HG03095 (cell line): ENCODE data around the gene MBP.
A peak's percentile ranks its signal among the peaks of the same experiment; 100 is the strongest.

Experiments used
- ATAC-seq: cut with Tn5 transposase; IDR thresholded peaks from one replicate; pipeline ENCODE4 v1.9.1; 2021; ENCODE audit warnings: moderate library complexity; ENCODE audit not compliant: unreplicated experiment

MBP gene

DNA sequence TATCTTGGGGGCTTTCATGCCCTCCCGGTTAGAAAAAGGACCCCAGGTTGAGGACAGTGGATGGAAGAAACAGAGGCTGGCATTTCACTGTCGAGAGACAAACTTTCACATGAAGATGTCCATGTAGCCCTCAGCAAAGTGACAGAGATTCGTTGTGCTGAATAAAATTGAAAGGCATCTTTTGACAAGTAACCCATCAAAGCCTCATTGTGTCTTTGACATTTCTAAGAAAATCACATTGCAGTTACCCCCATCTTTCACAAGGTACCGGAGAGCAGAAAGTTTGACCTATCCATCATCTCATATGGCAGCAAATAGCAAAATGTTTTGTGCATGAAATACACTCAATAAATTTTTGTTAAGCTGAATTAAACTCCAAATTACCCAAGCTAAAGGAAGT is 2.0 kb upstream of the MBP start:
- ATAC-seq: no peak

DNA sequence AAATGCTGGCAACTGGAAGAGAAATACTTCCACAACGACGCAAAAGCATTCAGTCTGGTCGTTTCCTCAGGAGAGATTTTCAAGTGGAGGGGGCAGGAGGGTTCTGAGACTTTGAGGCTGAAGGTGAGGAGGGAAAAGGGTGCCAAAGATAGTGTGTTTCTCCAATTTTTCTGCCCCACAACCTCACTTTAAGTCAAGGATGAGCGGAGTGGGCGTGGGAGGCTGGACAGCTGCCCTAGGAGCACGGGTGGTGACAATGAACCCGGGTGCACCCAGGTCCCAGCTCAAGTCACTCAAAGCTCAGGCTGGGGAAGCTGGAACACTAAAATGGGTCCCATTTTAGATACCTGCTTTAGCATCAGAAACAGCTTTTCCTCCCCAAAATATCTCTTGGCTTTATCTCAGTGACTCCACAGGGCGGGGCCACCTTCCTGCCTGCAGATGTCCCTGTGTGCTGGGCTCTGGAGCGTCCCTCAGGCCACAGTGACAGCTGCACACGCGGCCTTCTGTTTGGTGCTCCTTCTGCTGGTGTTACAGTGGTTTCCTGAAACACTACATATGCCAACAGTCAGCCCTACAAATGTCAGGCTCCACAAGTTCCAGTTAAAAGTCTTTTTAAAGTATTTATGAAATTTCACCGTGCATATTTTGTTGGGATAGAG is 1.4 kb upstream of the MBP start:
- peak; percentile 23 for ATAC-seq

DNA sequence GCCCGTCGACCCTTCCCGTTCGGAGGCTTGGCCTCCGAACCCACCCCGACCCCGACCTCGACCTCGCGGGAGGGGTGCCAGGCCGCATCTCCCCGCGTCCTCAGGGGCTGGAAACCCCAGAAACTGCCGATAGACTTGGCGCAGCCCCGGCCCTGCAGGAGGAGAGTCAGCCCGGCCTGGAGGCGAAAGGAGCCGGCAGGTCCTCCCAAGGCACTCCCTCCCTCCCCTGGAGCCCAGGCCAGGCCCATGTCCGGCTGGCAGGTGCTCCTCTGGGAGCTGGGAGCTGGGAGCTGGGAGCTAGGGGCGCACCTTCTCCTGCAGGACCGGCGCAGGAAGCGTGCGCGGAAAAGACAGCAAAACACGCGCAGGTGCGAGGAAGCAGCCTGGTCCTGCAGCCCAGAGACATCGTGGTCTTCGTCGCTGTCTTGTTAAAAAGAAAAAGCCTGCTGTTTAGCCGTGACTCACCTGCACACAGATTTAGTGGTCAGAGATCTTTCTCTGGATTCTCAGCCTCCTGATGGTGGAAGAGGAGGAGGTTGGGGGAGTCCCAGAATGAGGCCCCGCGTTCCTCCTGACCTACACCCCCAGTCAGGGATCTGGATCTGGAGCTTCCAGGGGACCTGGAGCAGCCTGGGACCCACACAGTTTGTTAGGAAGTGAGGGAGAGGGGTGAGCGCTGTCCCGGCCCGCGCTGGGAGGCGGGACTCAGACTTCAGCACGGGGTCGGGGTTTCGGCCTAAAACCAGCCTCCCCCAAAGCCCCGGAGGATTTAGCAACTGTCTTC is 660 bp upstream of the MBP start:
- ATAC-seq: no peak

DNA sequence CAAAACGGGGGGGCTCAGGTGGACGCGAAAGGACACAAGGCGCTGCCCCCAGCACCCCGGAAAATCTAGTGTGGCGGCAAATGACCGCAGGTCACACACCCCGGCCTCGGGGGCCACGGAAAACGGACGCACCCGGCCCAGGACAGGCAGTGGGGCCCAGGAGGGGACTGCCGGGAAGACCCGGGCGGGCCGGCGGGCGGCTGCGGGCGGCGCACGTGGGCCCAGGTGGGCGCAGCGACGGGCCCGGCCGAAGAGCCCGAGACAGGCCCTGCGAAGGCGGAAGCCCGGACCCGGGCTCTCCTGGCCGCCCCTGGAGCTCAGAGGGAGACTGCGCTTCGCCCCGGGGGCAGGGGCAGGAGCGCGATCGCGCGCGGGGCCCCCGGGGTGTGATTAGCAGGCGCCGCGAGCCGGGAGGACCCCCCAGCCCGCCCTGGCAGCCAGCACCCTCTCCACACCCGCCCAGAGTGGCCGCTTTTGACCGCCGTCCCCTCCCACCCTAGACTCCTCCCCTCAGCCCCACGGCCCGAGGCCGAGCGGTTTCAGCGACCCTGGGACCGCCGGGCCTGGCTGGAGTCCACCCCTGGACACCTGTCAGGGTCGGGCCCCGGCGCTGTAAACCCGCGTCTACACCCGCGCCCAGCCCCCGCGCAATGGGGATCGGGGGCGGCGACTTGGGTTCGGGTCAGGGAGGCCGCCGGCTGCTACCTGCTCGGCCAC is 773 bp downstream of the MBP start:
- ATAC-seq: peak; percentile 55

DNA sequence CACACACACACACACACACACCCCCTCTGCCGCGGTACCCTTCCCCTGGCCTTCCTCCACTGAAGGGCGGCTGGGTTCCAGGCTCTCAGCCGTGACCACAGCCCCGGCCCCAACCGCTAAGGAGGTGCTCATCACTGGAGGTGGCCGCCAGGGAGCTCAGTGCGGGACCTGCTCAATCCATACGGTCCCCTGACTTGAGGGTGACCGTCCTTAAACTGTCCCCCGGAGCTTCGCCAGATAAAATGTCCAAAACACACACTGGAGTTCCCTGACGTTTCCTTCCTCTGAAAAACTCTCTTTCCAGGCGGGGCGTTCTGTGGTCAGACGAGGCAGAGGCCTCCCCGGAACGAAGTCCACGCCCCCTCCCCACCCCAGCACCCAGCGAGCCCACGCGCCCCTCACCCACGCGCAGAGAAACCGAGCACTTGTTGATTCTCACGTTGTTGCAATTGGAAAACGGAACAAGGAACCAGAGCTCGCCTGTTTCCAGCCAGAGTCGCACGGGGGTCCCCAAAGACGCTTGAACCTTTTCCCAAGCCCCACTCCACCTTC is 1.4 kb downstream of the MBP start:
- no peak for ATAC-seq

DNA sequence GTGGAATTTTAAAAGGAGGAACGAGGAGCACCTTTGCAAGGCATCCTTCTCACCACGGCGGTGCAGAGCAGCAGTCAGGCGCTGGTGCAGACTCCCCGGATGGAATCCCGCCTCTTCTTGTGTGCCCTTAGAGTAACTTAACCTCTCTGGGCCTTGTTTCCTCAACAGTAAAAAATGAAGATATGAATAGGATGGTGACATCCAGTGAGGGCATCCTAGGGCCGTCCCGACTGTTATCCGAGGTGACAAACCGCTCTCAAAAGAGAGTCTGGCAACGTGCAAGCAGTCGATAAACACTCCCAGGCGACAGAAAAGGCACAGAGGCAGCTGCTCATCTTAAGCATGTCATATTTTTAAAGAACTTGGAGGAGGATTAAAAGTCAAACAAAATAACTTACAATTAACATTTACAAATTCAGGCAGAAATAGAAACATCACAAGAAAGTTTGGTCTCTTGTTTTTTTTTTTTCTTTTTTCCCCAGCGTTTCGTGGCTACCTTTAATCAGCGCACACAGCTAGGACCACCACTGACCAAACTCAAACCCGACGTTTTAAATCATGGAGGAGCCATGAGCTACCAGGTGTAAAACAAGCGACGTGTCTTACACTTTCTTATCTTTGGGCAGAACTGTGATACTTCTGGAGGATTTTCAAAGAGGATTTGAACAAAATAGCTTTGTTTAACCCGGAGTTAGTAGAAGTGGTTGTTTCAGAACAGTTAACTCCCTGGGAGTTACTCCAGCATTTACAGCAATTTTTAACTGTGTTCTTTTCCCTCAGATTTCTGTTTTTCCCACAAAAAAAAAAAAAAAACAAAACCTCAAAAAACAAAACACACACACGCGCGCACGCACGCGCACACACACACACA is 2.1 kb downstream of the MBP start:
- no peak for ATAC-seq

DNA sequence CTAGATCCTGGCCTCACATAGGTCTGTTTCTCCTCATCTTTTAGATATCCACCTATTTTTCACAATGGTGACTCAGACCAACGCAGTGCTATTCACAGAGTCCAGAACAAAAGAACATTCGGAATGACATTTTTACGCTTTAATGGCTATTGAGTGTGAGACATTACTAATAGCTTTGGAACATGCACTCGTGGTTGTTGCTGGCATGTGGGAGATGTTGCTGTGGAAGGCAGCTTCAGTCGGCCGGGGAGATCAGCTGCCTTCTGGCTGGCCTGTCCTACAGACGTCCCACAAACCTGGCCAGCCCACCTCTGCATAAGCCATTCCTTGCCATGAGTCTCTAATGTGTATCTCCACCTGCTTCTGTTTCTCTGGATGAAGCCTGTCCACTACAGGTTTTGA is 3.4 kb downstream of the MBP start:
- ATAC-seq: no peak

DNA sequence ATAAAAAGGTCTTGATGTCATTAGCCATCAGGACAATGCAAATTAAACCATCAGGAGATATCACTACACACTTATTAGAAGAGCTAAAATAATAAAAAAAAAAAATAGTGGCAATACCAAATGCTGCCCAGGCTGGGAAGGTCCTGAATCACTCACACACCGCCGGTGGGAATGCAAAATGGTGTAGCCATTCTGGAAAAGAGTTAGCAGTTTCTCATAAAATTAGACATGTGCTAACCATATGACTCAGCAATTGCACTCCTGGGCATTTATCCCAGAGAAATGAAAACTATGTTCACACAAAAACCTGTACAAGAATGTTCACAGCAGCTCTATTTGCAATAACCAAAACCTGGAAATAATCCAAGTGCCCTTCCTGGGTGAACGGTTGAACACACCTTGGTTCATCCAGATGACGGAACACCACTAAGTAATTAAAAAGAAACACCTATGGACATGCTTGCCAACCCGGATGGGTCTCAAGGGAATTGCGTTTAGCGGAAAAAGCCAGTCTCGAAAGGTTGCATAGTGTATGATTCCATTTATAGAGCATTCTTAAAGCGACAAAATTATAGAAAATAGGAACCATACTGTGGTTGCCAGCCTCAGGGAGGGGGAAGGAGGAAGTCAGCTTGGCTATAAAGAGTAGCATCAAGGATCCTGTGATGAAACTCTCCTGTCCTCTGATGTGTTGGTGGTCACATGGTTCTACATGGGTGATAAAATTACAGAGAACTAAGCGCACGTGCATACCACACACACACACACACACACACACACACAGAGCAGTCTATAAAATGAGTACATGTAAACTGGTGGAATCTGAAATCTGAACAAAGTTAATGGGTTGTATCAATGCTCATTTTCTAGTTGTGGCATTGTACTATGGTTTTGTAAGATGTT is 4.6 kb downstream of the MBP start:
- no peak for ATAC-seq

DNA sequence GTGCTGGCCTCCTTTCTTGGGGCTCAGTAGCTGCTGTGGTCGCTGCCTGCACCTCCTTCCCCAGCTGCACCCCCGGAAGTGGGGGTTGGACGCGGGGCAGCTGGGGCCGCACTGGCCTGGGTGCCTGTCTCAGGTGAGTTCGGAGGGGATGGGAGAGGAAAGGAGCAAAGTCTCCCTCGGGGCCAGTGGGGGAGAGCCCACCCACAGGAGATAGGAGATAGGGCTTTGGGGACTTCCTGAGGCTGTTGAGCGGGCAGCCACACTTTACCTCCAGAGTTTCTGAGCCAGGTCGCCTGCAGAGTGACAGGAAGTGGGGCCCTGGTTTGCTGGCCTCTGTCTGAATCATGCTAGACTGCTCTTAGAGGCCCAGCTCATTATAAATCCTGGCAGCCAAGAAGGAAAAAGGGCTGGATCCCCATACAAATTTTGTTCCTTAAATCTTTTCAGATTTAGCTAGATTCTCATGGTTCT is 8.1 kb downstream of the MBP start:
- peak; percentile 68 for ATAC-seq

DNA sequence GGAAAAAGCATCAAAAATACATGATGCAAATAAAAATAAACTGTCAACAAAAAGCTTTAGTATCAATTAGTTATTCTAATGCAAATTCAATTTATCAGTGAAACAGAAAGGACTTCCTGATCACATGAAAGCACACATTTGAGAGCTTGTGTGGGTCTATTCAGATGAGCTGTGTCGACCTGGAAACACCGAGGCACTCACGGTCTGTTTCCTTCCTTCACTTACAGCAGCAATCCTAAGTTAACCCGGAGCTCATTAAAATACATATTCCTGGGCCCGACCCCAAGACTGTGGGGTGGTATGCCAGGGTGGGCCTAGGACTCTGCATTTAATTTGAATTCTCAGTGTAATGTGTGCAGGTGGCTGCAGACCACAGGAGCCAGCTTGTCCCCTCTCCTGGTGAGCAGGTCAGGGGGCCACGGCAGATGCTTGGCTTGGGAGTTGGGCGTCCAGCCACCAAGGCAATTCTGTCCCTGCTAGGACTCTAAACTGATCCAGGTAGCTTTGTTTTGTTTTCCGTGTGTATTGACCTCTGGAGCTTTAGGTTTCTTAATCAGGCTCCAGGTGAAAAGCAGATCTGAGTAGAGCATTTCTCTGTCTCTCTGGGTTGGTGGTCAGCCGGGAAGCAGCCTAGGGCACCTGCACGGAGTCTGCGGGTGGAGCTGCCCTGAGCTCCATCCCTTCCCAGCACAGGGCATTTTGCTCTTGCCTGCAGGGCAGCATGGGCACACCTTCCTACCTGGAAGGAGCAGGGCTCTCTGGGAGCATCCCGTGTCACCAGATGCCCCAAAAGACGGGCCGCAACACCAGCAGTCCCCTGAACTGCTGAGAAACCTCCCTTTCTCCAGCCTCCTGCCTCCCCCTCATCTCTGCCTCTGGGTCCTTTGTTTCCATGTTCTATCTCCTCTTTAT is 9.0 kb downstream of the MBP start:
- ATAC-seq: no peak

DNA sequence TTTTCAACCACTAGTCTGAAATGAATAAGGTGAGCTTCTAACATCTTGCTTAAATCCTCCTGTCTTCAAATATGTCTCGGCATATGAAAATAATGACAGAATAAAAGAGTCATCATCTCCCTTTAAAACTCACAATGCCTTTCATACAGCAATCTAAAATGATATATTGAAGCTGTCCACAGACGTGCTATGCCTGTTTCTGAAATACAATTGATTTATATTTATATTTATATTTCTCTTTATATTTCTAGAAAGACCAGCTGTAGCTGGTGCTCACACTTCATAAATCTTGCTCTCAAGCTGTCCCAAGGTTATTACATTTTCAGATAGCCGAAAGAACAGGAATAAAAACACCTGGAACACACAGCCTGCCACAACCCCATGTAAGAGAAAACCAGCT is 11.1 kb downstream of the MBP start:
- ATAC-seq: no peak

DNA sequence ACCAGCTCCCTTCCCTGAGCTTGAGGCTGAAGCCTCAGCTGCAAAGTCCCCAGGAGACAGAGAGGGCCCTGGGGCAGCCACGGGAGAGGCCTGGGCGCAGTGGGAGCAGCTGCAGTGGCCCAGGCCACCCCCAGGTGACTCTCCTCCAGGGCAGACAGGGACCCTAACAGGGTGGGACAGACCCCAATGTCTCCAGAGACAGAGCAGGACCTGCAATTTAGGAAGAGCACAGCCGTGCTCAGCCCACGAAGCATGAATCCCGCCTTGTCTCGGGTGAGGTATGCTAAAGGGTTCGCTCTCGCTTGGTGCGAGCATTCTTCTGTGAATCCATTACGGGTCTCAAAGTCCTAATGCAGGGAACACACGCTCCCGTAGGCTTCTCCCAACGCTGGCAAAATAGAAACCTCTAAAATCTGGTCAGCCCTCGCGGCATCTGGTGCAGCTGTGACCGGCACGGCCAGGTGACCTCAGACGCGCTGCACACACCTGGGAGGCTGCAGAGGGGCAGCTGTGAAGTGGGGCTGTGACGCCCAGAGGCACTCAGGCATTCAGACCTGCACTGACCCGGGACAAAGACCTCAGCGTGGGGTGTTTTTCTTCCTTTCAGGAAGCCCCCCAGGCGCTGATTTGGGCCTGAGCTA is 12.6 kb downstream of the MBP start:
- ATAC-seq: no peak

DNA sequence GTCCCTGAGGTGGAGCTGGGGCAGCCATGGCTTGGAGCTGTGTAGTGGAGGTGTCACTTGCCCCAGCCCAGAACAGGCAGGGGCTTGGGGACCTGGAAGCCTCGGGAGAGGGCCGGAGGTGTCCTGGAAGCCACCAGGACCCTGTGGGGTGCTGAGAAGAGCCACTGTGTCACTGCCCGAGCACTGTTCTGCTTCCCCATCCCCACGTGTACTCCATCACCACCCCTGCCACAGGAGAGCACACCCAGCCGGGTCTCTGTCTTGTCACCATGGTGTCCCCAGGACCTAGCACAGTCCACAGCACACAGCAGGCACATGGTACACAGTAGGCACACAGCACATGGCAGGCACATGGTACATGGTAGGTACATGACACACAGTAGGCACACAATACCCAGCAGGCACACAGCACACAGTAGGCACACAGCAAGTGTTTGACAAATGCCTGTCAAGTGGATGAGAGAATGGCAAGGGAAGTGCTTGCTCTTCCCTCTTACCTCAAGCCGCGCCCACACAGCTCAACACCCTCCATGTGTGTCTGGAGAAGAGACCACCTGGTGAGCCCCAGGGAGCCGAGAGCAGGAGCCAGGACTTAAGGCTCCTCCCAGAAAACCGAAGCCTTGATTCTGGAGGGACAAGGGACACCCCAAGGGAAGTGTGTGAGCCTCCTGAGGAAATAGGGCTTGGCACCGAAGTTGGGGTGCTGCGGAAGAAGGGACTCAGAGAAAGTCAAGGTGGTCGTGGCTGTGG is 13.3 kb downstream of the MBP start:
- ATAC-seq: no peak

DNA sequence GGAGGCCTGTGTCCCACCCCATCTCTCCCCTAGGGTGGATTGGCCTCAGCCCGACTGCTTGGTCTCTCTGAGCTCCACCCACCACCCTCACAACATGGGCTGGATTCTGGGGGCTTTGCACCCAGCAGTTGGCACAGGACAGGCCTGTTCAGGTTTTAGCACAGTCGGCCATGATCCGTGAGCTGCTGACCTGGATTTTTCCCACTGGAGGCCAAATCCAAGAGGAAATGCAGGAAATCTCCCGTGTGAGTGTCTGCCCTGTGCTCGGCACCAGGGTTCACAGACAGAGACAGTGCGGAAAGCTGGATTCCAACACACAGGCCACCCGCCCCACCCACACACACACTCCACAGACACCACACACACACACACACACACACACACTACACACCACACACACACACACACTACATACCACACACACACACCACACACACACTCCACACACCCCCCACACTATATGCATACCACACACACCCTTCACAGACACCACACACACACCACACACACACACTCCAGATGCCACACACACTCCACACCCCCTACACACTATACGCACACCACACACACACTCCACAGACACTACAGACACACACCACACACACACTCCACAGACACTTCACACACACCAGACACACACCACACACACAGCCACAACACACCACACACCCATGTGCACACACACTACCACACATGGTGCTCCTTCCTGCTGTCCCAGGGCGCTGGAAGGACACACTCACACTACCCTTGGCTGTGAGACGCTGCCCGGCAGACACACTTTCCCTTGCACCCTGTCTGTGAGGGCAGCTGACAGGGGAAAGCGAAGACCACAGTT is 14.1 kb downstream of the MBP start:
- no peak for ATAC-seq

DNA sequence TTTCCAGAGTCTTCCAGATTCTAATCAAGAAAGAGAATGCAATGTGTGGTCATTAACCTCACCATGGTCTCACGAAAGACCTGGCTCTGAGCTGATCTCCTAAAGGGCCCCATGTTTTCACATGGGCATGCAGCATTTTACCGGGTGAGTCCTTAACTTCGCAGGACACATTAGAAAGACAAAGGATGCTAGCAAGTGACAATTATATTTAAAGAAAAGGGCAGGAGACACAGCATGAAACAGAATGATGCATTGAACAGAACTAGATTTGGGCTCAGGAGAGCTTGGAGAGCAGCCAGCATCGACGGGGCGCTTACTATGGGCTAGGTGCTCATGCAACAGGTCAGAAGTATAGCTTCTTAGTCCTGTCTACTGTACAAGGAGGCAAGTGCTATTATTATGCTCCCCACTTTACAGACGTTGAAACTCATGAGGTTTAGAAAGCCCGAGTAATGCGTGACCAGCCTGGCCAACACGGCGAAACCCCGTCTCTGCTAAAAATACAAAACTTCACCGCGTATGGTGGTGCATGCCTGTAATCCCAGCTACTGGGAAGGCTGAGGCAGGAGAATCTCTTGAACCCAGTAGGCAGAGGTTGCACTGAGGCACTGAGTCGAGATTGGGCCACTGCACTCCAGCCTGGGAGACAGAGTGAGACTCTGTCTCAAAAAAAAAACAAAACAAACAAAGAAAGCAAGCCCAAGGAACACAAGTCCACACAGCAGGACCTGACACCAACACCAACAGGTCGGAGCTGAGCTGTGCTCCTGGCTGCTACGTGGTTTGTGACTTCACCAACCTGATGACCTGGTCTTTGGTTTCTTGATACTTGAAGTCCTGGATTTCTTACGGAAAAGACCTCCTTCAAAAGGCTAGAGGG is 16.1 kb downstream of the MBP start:
- no peak for ATAC-seq
